Measurements from ENCODE around the gene LMNTD1.

The LMNTD1 gene

DNA sequence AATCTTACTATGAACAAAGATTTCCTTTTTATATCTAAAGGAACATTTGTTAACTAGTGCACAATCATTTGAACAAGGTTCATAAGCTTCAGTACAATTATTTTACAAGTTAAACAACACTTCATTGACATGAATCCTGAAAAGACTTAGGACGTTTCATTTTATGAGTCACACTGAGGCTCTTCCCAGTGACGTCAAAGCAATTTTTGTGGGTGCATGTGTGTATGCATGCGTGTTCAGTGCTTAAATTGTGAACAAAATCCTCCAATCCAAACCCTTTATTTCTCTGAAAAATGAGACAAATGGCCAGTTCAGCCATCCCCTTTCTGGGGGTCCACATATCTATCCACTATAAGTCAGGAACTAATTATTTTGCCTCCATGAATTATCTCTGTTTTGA is 2.9 kb downstream of the LMNTD1 start:
- no peak for DNase-seq

GRCh38 chr12:25549120-25549519 is 4.0 kb downstream of the LMNTD1 start:
- DNase-seq: no peak

- no peak for DNase-seq
Observed at GRCh38 chr12:25546318-25546717, 6.8 kb downstream of the LMNTD1 start.

GRCh38 chr12:25533150-25533549 is 19.9 kb downstream of the LMNTD1 start:
- no peak for DNase-seq

- no peak for DNase-seq
Observed at GRCh38 chr12:25531502-25532052, 21.5 kb downstream of the LMNTD1 start.

- DNase-seq: no peak
Observed at GRCh38 chr12:25529738-25530137, 23.3 kb downstream of the LMNTD1 start.

DNA sequence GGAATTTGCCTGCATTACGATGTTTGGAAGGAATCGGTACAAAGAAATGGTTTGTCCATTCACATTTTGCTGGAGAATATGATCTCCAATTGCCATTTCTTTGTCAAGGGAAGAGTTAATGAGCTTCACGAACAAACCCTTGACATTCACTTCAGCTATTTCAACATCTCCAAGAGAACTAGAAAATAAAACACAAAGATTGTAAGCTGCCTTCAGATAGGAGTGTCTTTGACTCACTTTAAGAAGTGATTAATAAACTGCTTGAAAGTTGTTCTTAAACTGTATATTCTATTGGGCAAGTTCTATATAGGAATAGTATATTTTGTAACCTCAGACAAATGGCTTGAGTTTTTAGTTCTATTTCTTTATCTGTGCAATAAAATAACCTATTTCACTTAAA is 26.3 kb downstream of the LMNTD1 start:
- no peak for DNase-seq

GRCh38 chr12:25524366-25524765 is 28.7 kb downstream of the LMNTD1 start:
- DNase-seq: no peak

DNA sequence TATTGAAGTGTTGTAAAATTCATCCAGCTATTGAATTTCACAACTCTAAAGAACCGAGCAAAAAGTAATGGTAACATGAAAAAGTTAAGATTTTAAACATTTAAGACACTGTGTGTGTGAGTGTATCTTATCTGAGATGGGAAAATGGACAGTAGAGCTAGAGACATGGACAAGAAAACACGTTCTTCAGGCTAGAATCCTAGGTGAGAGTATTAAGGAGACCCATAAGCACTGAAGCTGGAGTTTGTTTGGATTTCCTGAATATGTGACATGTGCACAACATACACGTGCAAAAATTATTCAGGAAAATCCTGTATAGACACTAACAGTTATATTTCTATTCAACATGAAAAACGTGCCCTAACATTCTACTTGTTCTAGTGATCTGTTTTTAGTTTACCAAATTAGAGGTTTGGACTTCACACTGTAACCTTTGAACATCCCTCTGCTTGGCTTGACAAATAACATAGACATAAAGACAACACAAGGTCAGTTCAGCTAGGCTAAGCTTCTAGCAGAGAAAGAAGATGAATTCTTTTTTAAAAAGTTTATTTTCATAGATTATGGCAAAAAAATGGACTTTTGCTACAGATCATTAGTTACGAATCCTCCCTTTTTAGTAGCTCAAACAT is 31.3 kb downstream of the LMNTD1 start:
- no peak for DNase-seq

- no peak for DNase-seq
Observed at GRCh38 chr12:25518512-25518911, 34.6 kb downstream of the LMNTD1 start.

DNA sequence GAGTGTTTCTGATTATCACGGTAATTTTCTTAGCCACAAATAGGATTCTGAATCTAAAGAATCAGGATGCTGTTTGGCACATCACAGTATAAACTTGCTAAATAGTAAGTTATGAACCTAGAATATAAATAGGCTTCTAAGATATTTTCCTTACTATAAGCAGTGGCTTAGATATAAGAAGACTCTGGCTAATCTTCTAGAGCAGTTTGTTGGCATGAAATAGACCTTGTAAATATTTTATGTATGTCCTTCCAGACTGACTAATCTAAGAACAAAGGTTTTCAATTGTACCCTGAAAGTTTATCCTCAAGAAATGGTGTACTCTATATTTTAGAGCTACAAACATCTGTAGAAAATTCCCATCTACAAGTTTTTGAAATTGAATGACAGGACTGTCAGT is 48.3 kb downstream of the LMNTD1 start:
- DNase-seq: no peak

DNA sequence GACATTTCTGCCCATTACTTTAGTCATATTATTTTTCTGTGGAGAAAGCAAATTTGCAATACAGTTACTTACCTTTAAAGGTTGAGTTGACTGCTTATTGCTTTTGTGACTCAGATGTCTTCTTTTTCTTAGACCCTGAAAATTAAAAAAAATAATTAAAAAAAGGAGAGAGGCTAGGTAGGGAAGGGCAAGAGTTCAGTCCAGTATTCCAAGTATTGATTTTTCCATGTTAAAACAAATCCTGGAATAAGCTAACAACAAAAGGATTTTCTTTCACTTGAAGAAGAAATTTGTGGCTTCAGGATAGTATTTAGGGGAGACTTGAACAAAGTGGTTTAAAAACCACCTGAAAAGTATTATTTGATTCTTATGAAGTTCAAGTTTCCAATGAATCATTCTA is 49.4 kb downstream of the LMNTD1 start:
- DNase-seq: no peak

GRCh38 chr12:25502596-25502995 is 50.5 kb downstream of the LMNTD1 start:
- DNase-seq: no peak

- no peak for DNase-seq
Observed at GRCh38 chr12:25502118-25502517, 51.0 kb downstream of the LMNTD1 start.

DNA sequence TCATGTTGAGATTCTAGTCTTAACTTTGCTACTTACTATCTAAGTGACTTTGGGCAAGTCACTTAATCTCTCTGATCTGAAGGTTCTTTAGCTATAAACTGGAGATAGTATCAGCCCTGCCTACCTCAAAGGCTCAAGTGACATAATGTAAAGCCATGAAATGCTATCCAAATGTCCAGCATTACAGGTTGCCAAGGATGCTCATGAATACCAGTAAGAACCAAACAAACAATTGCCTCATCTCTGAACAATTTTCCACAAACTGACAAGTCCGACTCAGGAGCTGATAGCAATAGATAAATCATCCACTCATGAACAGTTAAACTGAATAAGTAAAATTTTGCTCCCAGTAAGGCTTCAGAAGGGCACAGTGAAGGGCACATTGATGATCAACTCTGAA is 51.5 kb downstream of the LMNTD1 start:
- DNase-seq: no peak

- DNase-seq: no peak
Observed at GRCh38 chr12:25500651-25501050, 52.4 kb downstream of the LMNTD1 start.

GRCh38 chr12:25497021-25497420 is 56.1 kb downstream of the LMNTD1 start:
- no peak for DNase-seq

DNA sequence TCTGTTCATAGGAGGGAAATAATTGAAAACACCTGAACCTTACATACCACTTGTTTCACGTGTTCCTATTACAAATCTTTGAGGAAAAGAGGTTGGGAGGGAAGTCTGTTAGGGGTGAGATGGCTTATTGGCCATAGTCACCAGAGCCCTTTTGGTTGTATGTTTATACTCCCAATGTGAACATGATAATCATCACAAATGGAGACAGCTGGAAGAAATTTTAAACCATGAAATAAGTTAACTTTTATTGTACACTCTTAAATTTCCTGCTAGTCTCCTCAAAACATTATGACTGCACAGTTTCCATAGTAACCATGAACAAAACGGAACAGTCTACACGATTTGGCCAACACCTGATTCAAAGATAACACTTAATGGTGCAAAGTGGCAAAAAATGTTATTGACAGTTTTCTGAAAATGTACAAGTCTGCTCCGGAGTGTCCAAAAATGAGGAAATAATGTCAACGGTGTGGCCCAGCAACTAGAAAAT is 56.9 kb downstream of the LMNTD1 start:
- DNase-seq: no peak

- no peak for DNase-seq
Observed at GRCh38 chr12:25495331-25496097, 57.6 kb downstream of the LMNTD1 start.

- DNase-seq: no peak
Observed at GRCh38 chr12:25494926-25495325, 58.2 kb downstream of the LMNTD1 start.

DNA sequence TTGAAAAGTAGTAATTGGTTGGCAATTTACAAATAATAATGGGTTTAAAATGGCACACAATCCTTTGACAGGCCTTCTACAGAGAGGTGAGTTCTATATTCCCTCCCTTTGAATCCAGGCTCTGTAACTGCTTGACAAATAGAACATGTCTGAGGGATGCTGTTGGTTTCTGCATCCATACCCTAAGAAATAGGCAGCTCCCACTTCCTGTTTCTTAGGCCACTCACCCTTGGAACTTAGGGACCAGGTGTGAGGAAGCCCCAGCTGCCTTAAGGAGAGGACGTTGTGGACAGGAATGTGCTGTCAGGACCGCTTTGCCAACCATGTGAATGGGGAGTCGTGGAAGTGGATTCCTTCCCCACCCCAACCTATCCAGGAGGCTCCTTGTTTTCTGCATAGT is 59.4 kb downstream of the LMNTD1 start:
- no peak for DNase-seq

GRCh38 chr12:25491396-25492325 is 61.4 kb downstream of the LMNTD1 start:
- DNase-seq: no peak
